Stimulated activated CD4-positive, alpha-beta T cell treated with anti-CD3 and anti-CD28 coated beads, Interleukin-1b, Interleukin-23, amount 100 ng/mL, for 24 hours (primary cell): Measurements from ENCODE around the gene HAAO.

Source experiments
- DNase-seq, 4 experiments: peaks; one replicate each; pipeline ENCODE4 v3.0.0-alpha.2; 2020; ENCODE audit warnings: low read depth in 4 of 4, low spot score in 1 of 4

The HAAO gene

DNA sequence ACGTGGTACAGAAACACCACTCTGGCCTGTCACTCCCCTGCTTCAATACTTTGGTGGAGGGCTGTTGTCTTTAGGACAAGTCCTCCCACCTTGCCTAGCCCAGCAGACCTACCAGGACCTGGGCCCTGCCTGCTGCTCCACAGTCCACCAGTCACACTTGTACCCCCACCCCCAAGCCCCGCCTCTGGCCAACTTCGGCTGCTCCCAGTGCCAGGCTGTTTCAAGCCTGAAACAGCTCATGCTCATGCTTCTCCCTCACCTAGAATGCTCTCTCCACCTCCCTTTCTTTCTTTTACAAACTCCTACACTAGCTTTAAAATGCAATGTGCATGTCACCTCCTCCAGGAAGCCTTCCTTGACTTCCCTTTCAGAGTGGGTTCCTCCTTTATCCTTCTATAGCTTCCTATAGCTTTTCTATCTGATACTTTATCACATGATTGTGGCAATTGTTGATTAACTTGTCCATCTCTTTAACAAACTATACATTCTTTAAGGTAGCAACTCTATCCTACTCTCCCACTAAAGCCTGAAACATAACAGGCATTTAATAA is 23.6 kb downstream of the HAAO start:
- DNase-seq = no peak

DNA sequence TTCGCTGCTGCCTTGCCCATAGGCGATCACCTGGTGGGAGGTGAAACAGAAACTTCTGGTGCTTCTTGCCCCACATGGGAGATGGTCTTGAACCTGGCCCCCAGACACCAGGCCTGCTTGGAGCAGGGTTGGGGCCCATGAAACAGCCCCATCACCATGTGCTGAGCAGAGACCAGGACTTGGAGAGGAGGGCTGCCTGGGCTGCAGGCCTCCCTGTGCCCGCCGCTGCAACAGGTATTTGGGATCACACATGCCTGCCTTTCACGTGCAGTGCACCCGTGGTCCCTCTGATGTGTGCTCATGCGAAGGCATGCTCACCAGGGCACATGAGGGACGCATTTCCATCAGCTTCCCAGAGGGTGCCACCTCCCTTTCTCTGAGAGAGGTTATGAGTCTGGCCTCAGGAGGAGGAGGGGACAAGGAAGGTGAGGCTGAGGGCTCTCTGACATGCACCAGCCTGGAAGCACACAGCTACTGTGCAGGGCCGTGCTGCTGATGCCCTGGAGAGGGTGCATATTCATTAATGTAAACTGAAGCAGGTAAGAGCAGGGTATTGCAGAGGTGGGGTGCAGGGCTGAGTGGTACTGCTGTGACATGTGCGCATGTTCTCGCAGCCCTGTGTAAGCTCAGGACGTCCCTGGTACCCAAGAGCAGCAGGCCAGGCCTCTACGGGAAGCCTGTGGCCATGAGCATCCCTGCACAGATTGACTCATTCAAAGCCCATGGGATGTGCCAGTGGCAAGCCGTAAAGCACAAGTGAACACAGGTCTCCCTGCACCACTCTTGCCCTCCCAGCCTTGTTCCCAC is 24.3 kb downstream of the HAAO start:
- no peak for DNase-seq

DNA sequence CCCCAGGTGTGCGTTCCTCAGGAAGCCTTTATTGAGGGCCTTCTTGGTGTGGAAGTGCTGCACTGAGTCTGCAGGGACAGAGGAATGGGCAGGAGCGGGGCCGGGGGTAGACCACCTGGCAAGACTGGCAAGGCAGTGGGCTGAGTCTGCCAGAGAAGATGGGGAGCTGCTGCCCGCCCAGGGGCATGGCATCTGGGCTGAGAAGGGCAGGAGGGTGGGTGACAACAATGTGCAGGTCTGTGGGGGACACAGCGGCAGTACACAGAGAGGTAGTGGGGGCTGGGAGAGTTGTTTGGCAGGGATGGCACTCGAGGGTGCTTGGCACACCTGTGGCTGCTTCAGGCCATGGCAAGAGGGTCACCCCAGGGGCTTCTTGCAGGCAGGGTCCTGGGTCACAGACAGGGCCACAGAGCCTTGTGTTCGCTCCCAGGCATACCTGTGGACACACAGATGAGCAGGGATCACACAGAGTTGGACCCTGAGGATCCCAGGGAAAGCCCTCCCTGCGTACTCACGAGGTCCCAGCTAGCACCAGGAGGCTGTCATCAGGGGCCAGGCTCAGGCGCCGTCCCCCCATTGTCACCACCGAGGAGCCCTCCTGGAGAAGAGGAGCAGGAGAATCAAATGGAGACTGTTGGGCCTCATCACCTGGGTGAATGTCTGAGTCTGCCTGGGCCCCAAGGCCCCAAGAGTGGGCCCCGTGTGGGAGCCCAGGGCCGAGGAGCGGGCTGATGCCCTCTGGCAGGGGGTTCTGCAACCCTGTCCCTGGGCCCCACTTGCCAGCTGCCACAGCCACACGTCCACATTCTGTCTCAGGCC is 25.1 kb downstream of the HAAO start:
- DNase-seq = no peak

DNA sequence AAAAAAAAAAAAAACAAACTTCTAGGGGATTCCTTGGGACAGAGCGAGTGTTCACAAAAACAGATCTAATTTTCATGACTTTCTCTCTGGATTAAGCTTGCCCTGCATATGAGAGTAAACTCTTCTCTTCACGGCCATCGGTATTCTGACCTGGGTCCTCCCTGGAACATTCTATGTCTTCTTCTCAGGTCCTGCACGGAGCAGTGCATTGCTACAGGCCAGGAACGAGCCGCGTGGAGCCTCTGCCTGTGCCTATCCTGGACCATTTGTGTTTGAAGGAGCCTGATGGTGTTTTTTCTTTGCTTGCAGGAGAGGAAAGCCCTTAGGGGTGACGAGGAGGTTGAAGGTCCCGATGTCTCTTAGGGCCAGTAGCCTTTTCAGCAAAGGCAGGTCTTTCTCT is 26.7 kb downstream of the HAAO start:
- no peak for DNase-seq

DNA sequence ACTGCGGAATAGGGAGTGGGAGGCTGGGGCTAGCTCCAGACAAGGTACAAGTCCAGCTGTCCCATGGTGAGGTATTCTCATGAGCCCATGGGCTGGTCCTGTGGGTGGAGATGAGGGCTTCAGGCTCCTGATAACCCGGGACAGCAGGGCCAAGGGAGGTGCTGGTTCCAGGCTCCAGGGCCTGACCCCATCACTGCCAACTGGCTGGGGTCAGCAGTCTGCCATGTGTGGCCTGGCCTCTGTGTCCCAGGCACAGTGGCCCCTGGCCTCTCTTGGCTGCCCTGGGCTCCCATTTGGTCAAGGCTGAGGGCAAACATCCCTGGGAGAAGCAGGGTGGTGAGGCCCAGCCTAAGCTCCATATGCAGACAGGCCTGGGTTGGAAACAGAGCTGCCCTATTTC is 27.5 kb downstream of the HAAO start:
- DNase-seq = no peak

DNA sequence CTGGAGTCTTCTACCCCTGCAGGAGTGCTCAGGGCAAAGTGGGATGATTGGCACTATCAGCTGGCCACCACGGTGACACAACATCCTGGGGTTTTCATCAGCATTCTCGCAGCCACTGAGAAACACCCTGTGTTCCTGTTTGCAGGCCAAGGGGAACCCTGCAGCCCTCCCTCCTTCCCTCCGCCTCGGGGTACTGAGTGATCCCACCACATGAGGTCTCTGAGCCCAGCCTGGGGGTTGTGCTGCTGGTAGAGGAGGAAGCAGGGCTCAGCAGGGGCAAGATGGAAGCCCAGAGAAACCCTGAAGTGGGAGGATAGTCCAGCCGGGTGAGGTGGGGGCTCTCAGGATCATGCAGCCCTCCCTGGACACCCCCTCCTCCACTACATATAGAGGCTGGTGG is 28.3 kb downstream of the HAAO start, which contains the start of gene OXER1:
OXER1 (minus strand) TSS at position 40 of the 400 bp plus-strand sequence. CDS start 73 bp downstream, outside the sequence.
- DNase-seq = no peak

DNA sequence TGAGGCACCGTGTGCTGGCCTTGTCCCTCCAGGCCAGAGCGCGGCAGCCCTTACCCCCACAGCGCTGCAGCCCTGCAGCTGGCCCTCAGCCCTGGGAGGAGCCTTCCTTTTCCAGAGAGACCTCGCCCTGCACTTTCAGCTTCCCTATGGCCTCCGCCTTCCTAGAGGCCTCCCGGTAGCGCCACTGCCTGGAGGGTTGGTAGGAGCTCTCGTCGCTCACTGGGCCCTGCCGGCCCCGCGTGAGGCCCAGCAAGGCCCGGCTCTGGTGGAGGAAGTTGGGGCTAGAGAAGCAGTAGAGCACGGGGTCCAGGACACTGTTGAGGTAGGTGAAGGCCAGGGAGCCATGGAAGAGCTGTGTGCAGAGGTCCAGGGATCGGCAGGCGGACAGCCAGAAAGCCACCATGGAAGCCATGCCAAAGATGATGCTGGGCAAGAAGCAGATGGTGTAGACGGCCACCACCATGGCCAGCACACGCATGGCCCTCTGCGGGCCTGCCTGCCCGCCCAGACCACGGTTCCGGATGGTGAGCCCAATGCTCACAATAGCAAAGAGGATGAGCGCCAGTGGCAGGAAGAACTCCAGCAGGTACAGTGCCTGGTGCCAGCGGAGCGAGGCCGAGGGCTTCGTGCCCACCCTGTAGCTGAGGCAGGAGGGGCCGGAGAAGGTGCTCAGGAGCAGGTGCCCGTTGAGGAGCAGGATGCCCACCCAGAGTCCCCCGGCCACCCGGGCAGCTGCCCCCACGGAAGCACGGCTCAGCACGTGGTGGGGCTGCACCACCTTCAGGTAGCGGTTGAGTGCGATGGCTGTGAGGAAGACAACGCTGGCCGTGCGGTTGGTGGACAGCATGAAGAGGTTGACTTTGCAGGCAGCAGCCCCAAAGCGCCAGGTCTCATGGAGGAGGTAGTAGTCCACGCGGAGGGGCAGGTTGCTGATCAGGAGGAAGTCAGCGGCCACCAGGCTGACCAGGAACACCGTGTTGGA is 29.3 kb downstream of the HAAO start:
- no peak for DNase-seq

DNA sequence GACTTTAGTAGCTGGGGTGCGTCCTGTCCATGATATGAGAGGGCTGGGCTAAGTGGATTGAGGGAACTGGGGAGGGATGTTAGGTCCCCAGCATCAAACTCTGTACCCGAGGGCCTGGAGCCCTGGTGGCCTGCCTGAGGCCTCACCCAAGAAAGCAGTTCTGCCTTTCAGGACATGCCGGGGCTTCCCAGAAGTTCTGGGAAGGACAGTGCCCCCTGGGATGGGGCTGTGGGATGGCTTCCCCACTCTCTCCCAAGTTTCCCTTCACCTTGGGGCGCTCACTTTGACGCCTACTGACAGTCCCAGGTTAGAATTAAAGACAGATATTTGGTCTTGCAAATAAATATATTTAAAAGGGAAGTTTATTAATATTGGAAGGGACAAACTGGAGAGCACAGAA is 30.2 kb downstream of the HAAO start:
- no peak for DNase-seq

DNA sequence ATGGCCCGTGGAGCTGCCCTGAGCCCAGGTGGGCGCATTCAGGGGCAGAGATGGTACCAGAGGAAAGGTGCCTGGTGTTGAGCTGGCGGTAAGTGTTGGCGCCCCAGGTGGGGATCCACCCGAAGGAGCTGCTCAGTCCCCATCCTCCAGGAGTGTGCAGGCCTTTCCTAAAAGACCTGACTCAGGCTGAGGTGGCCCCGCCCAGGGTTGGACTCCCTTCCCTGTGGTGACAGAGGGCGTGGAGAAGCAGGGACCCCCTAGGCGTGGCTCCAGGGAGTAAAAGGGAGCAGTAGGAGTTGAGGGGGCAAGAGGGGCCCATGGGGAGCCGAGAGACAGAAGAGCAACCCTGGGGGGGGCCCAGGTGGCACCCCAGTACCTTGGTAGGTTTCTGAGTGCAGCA is 30.8 kb downstream of the HAAO start:
- no peak for DNase-seq

DNA sequence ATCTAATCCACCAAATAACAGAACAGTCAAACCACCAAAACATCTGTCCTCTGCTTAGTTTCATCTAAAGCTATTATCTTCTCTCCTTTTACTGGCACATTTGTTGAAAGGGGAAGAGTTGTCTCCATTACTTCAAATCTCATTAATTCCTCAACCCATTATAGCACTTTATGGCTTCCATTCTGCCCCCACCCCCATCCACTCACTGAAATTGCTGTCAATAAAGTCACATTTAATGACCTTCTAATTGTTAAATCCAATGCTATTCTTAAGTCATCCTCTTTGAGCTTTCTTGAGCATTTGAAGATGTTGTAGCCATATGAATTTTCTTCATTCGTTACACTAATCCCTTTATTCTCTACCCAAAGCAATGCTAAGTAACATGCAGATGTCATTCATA is 33.6 kb downstream of the HAAO start:
- no peak for DNase-seq

DNA sequence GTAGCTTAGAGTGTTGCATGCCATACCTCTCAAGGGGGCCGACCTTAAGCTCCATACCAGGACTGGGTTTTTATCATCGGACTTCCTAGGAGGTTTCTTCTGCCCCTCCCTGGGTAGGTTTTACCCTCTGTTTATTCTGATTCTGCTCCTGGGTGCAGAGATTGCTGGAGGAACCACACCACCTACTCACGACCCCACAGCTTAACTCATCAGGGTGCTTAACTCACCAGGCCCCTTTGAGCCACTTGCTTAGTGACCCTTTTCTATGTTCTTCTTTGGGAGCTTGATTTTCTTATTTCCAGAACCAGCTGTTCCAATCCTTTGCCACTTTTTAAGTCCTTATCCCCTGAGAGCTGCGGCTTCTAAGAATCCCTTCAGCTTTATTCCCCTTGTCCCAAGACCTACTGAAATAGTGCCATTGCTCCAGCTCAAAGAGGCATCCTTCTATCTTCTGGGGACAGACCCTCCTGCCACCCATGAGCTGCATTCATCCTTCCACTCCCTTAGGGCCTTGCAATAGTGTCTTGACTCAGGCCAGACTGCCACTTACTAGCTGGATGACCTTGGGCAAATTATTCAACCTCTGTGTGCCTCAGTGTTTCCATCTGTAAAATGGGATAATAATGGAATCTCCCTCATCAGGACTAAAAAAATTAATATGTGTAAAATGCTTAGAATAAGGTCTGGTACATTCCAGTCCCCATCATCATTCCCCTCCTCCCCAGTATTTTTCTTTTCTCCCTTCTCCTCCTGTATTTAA is 34.2 kb downstream of the HAAO start:
- DNase-seq = no peak

DNA sequence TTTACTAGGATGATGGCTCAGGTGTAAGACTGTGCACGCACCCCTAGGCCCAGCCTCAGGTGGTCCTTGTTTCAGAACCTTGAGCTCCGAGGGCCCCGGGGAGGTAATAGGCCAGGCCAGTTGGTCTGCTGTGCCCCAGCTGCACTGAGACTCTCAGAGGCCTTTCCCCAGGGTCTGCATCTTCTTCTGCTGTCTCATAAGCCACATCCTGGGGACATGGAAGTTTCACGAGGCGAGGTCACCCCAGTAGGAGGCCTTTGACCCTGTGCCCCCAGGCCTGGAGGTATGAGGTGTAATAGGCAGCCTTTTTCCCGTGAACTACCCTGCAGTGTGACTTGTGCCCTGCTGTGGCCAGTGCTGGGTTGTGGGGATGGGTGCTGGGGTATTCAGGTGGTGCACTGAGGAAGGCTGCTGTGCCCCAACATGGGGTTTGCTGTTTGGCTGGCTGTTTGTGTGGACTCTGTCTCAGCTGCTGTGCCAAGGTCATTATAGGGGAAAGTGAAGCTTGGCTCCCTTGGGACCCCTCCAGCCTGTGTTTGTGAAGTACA is 35.3 kb downstream of the HAAO start:
- no peak for DNase-seq

DNA sequence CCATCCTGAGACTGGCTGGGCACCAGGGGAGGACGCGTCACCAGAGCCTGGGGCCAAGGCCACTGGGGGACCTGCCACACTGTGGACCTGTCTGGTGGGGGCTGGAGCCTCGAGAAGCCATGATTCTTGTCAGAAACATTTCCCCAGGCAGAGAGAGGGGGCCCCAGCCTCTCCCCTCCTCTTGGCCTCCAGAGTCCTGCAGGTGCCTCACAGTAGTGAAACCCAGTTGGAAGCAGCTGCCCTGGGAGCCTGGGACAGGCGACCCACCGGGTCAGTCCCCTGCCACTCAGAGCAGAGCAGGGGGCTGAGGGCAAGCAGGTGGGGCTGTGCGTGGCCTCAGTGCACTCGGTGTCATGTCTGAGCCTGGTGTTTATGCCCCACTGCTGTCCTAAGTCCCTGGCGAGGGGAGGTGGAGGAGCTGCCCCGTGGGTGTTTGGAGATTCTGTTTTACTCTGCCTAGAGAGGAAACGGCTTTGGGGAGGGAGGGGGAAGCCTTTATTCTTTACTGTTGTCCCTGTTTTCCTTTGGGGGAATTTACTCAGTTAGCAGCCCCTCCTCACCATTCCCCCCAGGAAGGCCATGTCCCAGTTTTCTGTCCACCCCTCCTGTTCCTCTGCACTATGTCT is 36.1 kb downstream of the HAAO start:
- DNase-seq = no peak

DNA sequence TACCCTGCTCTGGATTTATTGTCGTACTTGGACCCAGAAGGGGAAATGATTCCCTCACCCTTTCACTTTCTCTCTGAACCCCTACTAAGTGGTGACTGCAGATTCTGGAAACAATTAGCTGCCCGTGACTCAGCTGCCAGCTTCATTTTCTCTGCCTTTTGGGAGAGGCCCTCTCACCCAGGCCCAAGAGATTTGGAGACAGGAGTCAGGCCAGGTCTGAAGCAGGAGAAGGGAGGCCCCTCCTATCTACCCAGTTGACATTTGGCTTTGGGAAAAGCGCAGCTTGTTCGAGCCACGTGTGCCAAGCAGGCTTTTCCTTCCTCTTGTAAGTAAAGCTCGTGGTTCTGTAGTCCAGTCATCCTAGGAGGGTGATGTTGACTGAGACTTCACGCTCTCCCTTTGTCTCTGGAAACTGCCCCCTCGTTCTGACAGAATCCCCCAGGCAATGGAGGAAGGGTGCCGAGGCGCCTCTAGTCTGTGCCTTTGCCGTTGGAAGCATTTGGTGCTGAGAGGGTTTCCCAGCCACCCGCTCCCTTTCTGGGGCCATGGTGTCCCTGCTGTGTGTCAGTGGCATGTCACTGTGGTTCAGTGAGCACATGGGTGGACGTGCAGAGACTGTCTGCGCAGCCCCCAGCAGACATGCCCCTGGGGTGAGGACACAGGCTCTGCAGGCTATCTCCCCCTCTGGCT is 37.0 kb downstream of the HAAO start:
- DNase-seq = no peak

DNA sequence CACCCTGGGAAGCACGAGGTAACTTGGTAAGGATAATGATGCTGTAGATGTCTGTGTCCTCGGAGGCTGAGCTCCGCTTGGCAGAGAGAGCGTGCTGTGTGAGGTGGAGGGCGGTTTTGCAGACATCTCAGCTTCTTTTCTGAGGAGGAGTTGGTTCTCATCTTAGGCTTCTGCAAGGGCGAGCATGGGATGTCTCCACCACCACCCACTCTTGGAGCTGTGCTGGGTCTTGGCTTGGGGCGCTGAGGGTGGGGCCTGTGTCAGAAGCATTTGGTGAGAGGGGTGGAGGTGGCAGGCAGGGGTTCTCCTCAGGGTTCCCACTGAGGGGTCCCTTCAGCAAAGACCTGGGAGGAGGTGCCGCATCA is 37.6 kb downstream of the HAAO start:
- DNase-seq = no peak

DNA sequence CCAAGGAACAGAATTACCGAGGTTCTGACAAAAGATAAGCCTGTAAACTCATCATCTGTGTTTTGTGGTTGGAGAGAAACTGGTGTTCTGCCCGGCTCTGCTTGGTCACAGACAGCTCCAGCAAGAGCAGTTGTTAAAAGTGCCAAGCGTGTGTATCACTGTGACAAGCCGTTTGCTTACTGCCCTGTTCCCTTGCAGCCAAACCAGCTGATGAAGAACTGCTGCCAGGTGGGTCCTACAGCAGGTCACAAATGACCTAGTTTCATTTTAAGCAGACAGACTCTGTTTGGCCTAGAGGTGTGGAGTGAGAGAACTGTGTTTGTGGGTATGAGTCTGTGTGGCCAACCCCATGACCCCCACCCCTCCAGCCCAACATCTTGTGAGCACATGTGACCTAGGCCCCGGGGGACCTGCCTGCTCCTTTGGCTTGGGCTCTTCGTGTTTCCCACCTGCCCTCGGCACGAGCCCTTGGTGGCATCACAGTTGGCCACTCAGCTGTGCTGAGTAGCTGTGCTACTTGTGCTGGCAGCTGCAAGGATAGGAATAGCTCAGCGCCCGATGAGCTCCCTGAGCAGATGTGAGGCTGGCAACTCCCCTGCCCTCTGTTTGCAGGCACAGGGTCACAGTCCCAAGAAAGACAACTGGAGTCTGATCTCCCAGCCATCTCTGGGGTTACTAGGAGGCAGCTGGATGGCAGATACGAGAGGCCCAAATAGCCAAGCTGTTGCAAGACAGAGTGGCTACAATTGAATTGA is 38.2 kb downstream of the HAAO start:
- no peak for DNase-seq

DNA sequence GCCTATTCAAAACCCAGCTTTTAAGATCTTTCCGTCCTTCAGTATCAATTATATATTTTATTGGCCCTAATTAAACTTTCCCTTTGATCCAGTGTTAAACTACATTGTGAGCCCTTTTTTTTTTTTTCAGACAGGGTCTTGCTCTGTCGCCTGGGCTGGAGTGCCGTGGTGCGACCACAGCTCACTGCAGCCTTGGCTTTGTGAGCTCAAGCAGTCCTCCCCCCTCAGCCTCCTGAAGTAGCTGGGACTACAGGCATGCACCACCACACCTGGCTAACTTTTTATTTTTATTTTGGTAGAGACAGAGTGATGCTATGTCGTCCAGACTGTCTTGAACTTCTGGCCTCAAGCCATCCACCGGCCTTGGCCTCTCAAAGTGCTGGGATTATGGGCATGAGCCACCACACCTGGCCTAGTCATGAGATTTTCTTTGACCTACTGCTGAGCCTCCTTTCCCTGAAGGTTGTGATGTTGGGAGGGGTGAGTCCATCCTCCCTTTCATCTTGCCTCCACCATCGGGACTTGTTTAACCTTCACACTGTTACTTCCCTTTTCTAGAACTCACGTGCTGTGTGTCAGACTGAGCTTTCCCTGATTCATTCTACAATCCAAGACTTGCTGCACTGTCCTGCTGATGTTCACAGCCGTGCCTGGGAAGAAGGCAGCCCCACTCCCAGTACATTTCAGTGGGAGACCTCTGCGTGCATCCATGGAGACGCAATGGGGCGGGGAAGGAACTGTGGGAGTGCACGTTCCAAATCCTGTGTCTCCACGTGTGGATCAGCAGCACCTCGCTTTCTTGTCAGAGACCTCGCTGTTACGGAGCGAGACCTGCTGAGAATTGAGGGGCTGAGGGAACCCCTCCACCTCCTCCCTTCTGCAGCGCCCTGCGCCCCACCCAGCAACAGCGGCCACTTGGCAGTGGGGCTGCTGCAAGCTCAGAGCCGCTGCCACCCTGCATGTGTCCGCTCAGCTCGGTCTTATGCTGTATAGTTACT is 39.3 kb downstream of the HAAO start:
- DNase-seq = no peak
